Esophagus squamous epithelium (tissue), 4 donors: Measurements from ENCODE around the gene CENPC.

Experiments
- CTCF ChIP-seq, 6 experiments: fragments of 450-650 bp in 4 of 6; fragments of 200-600 bp in 2 of 6; sonication (generic) in 2 of 6; IDR thresholded peaks; one replicate each; pipeline ENCODE4 v1.5.1; 2016 to 2019; ENCODE audit warnings: antibody characterized with exemption in 6 of 6, mild to moderate bottlenecking in 4 of 6, moderate library complexity in 4 of 6
- POLR2A ChIP-seq, 4 donors: fragments of 450-650 bp; IDR thresholded peaks; one replicate each; pipeline ENCODE4 v1.6.1; 2017; ENCODE audit warnings: antibody characterized with exemption in 4 of 4, mild to moderate bottlenecking in 4 of 4, moderate library complexity in 3 of 4

DNA sequence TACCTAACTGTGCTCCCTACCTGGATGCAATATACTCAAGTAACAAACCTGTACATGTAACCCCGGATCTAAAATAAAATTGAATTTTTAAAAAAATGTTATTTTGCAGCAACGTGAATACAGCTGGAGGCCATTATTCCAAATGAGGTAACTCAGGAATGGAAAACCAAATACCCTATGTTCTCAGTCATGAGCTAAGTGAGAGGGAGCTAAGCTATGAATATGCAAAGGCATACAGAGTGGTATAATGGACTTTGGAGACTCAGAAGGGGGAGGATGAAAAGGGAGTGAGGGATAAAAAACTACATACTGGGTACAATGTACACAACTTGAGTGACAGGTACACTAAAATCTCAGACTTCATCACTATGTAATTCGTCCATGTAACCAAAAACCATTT is 78.6 kb downstream of the CENPC start:
- no peak for TF ChIP-seq CTCF (IDR thresholded peaks at IDR 0.05)
- no peak for TF ChIP-seq POLR2A (IDR thresholded peaks at IDR 0.05)
